Measurements from ENCODE around the gene VPS35L.

Gene VPS35L

GRCh38 chr16:19696961-19697360 lies 141.5 kb downstream of the VPS35L start:
- DNase-seq: peak in 1 of 2 donors; percentile 8

GRCh38 chr16:19697756-19698318 lies 142.3 kb downstream of the VPS35L start:
- peak in 1 of 2 donors; percentile 10 for DNase-seq

- DNase-seq: no peak
Measured at GRCh38 chr16:19698480-19699465, 143.3 kb downstream of the VPS35L start.

GRCh38 chr16:19699472-19699871 lies 144.0 kb downstream of the VPS35L start:
- DNase-seq: no peak

GRCh38 chr16:19700319-19700781 lies 144.8 kb downstream of the VPS35L start:
- DNase-seq: no peak

GRCh38 chr16:19701091-19701490 lies 145.6 kb downstream of the VPS35L start:
- DNase-seq: no peak

- DNase-seq: no peak
Measured at GRCh38 chr16:19703172-19703889, 147.8 kb downstream of the VPS35L start.

GRCh38 chr16:19704321-19705145 lies 149.0 kb downstream of the VPS35L start:
- DNase-seq: no peak

- no peak for DNase-seq
Measured at GRCh38 chr16:19705146-19705501, 149.6 kb downstream of the VPS35L start.

- DNase-seq: no peak
Measured at GRCh38 chr16:19705843-19706242, 150.3 kb downstream of the VPS35L start.

GRCh38 chr16:19706846-19707245 lies 151.3 kb downstream of the VPS35L start:
- no peak for DNase-seq

GRCh38 chr16:19707569-19708295 lies 152.2 kb downstream of the VPS35L start:
- DNase-seq: no peak

GRCh38 chr16:19708296-19709205 lies 153.0 kb downstream of the VPS35L start:
- no peak for DNase-seq

- DNase-seq: no peak
Measured at GRCh38 chr16:19709381-19710136, 154.1 kb downstream of the VPS35L start.

GRCh38 chr16:19710191-19710908 lies 154.8 kb downstream of the VPS35L start:
- no peak for DNase-seq

GRCh38 chr16:19710991-19711545 lies 155.6 kb downstream of the VPS35L start:
- no peak for DNase-seq

- DNase-seq: no peak
Measured at GRCh38 chr16:19711643-19712042, 156.1 kb downstream of the VPS35L start.

- DNase-seq: no peak
Measured at GRCh38 chr16:19712418-19713058, 157.0 kb downstream of the VPS35L start.
